Measurements from ENCODE around the gene RNF20.
"Not testable (repeated sequence)": the region's sequence is repeated elsewhere in the genome, so short reads cannot be mapped to it uniquely, and the experiment has no call there.

Gene RNF20

GRCh38 chr9:101533334-101534204, at the start of gene RNF20:
RNF20 (plus strand) TSS chr9:101533853; CDS start chr9:101535424, 1,571 bp downstream.
- peak; percentile 95 for DNase-seq (ENCODE audit: low spot score)

GRCh38 chr9:101484046-101484445, 49.6 kb upstream of the RNF20 start:
- no peak for DNase-seq (ENCODE audit: low spot score)

- no peak for DNase-seq (ENCODE audit: low spot score)
Measured at GRCh38 chr9:101485924-101486692, 47.5 kb upstream of the RNF20 start.

DNA sequence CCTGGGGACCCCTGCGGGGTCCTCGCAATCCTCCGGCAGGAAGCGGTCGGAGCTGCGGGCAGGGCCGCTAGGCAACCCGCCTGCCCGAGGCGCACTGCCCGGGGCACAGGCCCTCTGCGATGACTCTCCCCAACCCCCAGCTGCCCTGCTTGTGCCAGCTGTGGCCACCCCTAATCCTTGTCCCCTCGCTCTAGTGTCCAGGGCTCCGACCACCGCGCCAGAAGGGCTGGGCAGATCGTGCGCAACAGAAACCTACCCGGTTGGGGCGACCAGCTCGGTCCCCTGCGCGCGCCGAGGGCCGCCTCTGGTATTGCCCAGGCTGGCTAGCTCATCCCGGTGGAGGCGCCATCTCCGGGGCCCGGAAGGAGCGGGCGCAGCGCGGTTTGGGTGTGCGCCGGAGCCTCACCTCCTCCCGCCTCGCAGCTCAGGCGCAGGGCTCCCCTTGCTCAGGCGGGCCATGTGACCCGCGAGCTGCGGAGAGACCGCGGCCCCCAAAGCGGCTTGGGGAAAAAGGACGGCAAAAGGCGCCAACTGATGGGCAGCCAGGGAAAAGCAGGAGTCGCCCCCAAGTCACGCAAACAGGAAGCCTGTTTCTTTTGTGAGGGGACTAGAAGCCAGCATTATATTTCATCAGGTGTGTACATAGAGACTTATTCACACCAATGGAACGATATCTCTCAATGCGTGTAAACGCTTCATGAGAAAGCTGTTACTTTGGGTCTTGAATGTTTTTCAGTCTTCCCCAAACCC, 46.8 kb upstream of the RNF20 start:
- peak; percentile 7 for DNase-seq (ENCODE audit: low spot score)

DNA sequence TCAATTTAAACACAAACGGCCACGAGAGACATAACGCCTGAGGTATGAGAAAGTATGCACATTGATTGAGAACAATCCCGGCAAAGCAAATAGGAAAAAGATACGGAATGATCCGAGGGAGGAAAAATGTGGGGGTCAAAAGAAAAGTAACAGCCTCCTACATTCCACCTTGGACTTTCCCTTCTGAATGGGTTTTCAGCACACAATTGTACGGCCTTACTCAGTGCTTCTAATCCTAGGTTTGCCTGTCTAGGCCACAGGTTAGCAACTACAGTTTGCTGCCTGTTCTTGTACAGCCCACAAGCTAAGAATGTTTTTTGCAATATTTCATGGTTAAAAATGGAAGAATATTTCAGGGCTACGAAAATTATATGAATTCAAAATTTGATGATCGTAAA, 46.2 kb upstream of the RNF20 start:
- no peak for DNase-seq (ENCODE audit: low spot score)

DNA sequence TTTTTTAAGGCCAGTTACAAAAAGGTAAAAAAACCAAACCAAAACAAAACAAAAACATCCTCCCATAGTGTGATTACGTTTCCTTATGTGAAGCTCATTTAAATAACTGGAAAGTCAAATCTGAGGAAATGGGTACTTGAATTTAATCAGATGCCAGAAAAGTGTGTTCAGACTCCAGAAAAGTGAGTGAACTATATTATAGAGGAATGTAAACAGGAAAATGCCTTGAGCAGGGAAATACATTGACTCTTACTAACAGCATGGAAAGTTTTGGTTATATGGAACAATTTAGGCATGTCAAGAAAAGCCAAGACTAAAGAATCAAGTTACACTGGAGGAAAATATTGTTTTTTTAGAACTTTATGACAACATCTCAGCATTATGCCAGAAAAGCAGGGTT, 37.8 kb upstream of the RNF20 start:
- DNase-seq (ENCODE audit: low spot score), result no peak

DNA sequence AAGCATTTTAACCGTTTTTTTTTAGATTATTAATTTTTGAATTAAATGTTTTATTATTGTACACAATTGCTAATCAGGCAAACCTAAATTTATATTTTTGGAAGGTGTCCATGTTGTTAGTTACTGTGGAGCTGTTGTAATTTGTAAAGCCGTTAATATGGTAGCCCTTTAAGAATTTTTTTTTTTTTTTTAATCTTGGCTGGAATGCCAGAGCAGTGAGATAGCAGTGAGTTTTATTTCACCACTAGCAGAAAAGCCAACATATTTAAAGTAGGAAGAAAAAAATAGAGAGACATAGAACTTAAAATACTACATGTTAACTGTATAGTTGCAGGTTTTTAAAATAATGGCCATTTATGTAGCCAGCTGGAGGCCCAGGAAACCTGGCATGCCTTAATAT, 35.3 kb upstream of the RNF20 start:
- no peak for DNase-seq (ENCODE audit: low spot score)

DNA sequence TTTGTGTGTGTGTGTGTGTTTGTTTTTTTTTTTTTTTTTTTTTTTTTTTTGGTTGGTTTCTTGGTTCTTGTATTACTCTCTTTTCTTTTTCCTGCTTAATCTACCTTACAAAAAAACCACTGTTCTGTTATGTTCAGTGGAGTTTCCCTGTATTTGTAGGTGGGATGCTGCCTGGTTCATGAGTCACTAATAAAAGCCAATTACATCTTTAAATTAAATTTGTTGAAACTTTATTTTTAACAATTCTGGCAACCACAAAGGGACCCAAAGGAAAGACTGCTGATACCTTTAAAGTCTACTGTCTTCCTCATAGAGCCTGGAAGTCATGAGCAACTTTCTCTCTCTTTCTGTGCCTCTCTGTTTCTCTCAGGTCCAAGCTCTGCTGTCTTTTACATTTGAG, 29.5 kb upstream of the RNF20 start:
- no peak for DNase-seq (ENCODE audit: low spot score)

- DNase-seq (ENCODE audit: low spot score), result no peak
Measured at GRCh38 chr9:101508211-101508610, 25.4 kb upstream of the RNF20 start.

- DNase-seq (ENCODE audit: low spot score), result no peak
Measured at GRCh38 chr9:101509572-101509971, 24.1 kb upstream of the RNF20 start.

GRCh38 chr9:101510459-101510858, 23.2 kb upstream of the RNF20 start:
- no peak for DNase-seq (ENCODE audit: low spot score)

DNA sequence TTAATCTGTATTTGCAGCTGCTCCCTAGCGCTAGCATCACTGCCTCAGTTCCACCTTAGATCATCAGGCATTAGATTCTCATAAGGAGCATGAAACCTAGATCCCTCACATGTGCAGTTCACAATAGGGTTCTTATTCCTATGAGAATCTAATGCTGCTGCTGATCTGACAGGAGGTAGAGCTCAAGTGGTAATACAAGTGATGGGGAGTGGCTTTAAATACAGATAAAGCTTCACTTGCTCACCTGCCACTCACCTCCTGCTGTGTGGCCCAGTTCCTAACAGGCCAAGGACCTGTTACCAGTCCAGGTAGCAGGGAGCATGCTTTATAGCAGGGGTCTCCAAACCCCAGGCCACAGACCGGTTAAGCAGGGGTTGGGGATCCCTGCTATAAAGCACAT, 22.6 kb upstream of the RNF20 start:
- DNase-seq (ENCODE audit: low spot score), result no peak

- DNase-seq (ENCODE audit: low spot score), result no peak
Measured at GRCh38 chr9:101512116-101512515, 21.5 kb upstream of the RNF20 start.

GRCh38 chr9:101513351-101513750, 20.3 kb upstream of the RNF20 start:
- no peak for DNase-seq (ENCODE audit: low spot score)

GRCh38 chr9:101514071-101514470, 19.6 kb upstream of the RNF20 start:
- DNase-seq (ENCODE audit: low spot score), result no peak

- no peak for DNase-seq (ENCODE audit: low spot score)
Measured at GRCh38 chr9:101516655-101517054, 17.0 kb upstream of the RNF20 start.

DNA sequence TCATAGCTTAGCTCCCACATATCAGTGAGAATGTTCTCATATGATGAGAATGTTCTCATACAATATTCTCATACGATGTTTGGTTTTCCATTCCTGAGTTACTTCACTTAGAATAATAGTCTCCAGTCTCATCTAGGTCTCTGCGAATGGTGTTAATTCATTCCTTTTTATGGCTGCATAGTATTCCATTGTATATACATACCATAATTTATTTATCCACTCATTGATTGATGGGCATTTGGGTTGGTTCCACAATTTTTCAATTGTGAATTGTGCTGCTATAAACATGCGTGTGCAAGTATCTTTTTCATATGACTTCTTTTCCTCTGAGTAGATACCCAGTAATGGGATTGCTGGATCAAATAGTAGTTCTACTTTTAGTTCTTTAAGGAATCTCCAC, 15.2 kb upstream of the RNF20 start:
- DNase-seq (ENCODE audit: low spot score), result not testable (repeated sequence)

DNA sequence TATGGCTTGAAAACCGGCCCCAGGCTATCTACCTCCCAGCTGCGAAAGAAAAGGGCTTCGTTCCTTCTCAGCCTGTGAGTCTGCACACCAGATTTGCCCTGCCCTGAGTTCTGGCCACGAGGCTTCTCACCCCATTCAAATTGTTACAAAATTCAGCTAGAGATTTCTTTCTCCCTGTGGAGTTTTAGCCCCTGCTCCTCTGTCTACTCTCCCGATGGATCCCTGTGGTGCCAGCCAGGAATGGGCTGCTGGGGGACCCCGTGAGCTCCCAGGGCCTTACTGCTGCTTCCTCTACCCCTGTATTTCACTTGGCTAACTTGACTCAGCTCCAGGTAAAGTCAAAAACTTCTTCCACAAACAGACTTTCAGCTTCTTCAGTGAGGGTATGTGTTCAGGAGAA, 9.3 kb upstream of the RNF20 start:
- DNase-seq (ENCODE audit: low spot score), result no peak

GRCh38 chr9:101527066-101527465, 6.6 kb upstream of the RNF20 start:
- DNase-seq (ENCODE audit: low spot score), result no peak

GRCh38 chr9:101528015-101528414, 5.6 kb upstream of the RNF20 start:
- no peak for DNase-seq (ENCODE audit: low spot score)

DNA sequence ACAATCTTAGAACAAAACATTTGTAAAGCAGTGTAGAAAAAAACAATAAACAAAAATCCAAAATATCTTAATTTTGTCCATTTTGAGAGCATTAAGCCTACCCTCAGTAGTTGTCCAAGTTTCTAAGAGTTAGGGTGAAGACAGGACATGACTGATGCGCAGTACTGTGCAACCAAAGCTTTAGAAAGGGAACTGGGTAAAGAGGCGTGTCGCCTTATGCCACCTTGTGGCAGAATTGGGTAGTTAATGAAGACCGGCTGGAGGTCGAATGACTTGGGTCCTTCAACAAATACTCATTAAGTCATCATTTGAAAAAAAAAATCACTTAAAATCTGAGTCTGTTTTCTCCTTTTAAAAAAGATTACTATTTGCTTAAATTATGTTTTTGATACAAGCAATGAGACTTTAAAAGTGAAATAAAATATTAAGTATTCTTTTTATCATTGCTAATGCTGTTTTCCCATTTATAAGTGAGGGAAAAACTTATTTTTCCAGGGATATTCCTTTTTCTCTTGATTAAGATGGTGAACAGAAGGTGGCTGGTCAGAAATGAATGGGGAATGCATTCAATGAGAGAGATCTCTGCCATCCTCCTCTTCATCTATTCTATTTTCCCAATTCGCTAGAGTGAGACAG, 3.5 kb upstream of the RNF20 start:
- DNase-seq (ENCODE audit: low spot score), result peak; percentile 76

- DNase-seq (ENCODE audit: low spot score), result no peak
Measured at GRCh38 chr9:101536351-101536750, 2.7 kb downstream of the RNF20 start.
